Activated CD8-positive, alpha-beta memory T cell treated with anti-CD3 and anti-CD28 coated beads, Interleukin-2, amount 50 U/mL, for 1 hour (primary cell): ENCODE data around the gene LZTR1.
"Not testable (repeated sequence)": the region's sequence is repeated elsewhere in the genome, so short reads cannot be mapped to it uniquely, and the experiment has no call there.

Experiments
- DNase-seq: peaks from one replicate; pipeline ENCODE4 v3.0.0-alpha.2; 2020; ENCODE audit errors: extremely low read depth

Gene LZTR1

DNA sequence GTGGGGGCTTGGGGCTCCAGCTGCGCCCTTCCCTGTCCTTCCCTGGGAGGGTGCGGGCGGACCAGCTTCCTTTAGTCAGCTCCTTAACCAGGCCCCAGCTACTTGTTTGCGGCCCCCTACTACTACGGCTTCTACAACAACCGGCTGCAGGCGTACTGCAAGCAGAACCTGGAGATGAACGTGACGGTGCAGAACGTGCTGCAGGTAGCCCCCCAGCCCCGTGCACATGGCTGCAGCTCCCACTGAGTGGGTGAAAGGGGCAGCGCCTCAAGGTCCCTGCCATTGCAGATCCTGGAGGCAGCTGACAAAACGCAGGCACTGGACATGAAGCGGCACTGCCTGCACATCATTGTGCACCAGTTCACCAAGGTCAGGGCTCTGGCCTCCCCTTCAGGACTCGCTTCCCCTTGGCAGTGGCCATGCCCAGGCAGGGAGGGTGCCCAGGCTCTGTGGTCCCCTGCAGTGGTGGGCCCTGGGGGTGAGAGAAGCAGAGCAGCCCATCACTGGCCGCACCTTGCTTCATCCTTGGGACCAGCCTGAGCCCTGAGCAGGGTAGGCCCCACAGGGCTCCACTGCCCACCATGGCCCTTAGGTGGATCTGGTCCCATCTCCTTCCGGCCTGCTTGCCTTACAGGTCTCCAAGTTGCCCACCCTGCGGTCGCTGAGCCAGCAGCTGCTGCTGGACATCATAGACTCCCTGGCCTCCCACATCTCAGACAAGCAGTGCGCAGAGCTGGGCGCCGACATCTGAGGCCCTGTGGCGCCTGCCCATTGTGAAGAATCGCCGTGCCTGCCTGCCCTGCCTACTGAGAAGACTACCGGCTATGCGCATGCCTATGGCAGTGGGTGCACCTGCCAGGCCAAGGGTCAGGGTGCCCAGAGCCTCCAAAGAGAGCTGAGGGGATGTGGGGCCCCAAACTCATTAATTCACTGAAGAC, 14.8 kb downstream of the LZTR1 start:
- DNase-seq, result no peak

DNA sequence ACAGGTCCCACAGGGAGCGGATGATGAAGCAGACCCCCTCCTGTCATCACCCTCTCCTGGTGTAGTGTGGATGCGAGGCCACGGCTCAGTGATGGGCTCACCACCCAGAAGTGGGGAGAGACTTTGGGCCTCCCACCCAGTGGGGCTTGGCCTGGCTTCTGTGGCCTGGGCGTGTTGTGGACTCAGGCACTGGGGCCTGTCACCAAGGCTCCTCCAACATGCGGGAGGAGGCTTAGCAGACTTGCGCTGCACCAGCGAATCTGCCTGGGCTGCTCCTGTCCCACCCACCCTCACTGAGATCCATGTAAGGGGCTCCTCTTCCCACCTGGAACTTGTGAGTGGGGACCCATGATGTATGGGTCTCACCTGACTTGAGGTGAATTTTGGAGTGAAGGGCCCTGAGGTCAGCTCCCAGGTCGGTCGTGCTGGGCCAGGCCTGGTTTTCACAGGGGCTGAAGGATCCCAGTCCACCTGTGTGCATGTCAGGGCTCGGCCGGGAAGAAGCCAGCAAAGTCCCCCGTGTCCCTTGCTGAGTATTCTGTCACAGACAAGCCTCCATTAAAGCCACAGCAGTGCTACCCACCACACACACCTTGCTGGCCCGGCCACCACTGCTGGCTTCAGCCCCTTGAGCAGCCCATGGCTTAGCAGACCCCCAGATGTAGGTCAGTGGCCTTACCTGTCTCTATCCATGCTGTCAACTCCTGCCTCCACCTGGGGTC, 15.6 kb downstream of the LZTR1 start:
- no peak for DNase-seq

DNA sequence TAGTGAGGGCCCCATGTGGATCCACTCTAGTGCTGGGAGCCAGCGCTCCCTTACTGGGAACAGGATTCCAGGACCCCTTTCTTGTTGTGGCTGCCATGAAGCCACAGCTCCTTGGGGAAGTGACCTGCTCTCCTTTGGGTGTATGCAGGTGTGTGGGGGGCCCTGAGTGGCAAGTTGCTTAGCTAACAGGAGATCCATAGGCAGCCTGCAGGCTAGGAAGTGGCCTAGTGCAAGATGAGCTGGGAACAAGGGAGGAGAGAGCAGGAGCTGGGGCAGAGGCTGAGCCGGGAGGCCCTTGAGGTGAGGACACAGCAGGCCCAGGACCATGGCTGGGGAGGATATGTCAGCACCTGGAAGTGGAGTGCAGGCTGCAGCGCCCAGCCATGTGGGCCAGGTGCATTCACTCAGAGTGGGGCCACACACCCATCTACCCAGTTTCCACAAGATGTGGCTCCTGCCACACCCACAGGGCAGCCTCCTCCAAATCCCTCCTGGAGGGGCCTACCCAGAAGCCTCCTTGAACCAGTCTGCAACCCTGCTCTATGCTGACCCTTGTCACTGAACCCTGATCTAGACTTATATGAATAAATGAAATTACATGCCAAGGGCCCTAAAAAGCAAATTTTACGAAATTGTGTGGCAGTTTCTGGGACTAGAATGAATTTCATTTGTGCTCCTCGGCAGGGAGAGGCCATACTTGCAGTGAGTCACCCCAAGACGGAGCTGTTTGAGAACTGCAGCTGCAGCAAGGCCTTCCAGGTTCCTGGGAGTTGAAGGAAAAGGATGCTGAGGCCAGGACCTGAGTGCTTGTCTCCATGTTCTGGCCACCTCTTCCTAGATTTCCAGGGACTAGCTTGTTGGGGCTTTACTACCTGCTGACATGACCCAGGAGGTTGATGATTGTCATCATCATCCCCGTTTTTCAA, 16.6 kb downstream of the LZTR1 start:
- DNase-seq, result no peak

DNA sequence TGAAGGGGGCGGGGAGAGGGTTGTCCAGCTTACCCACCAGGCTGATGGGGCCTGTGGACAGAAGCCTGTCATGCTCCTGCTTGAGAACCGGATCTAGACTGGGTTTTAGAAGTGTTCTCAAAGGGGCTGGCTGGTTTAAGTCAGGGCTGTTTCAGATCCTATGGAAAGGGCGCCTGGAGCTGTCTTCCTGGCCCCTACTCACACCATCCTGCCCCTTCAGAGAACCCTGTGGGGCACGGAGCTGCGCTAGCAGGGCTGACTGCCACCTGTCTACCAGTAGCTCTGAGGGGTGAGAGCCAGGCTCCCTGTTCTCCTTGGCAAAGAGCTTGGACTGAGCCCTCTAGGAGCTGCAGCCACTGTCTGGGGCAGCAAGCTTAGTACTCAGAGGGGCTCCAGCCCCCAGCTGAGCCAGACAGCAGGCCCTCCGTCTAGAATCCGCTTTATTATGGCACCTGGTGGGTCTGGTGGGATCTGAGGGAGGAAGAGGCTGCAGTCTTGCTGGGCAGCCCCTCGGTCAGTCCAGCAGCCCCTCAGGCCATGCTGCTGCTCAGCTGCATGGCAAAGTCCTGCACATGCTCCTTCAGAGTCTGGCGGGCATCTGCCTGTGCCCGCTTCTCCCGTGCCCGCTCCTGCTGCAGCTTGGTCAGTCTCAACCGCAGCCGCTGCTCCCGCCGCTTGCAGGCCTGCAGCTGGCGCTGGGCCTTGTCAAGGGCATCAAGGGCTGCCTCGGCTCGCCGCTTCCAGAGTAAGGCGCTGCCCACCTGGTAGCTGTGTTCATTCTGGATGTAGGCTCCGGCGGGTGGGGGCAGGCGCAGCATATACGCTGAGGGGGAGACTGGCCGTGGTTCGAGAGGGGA, 17.5 kb downstream of the LZTR1 start:
- no peak for DNase-seq

DNA sequence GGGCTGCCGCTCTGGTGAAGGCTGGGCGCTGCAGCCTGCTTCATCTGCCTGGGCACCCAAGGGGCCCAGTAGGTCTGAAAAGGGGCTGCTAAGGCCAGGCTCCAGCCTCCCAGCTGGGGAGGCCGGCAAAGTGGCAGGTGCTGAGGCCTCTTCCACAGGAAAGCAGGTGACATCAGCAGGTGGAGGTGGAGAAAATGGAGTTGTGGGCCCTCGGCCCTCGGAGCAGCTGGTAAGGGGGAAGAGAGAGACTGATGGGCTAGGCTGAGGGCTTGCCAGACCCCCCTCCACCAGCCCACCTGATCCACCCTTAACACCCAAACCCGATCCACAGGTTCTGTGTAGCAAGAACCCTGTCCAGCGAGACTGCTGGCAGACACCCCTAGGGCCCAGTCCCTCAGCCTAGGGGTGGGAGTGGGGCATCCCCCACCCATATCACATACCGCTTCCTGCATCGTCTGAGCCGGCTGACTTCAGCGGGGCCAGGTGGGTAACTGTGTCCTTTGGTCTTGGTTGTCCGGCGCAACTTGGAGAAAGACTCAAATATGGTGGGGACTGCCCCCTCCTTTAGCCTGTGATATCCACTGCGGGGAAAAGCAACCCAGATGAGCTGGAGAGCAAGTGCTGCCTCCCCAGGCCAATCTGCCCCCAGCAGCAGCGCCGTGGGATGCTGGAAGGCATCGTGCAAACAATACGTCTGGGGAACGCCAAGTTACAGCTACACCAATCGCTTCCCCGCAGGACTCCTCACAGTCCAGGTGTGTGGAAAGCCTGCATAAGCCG, 18.3 kb downstream of the LZTR1 start:
- no peak for DNase-seq

DNA sequence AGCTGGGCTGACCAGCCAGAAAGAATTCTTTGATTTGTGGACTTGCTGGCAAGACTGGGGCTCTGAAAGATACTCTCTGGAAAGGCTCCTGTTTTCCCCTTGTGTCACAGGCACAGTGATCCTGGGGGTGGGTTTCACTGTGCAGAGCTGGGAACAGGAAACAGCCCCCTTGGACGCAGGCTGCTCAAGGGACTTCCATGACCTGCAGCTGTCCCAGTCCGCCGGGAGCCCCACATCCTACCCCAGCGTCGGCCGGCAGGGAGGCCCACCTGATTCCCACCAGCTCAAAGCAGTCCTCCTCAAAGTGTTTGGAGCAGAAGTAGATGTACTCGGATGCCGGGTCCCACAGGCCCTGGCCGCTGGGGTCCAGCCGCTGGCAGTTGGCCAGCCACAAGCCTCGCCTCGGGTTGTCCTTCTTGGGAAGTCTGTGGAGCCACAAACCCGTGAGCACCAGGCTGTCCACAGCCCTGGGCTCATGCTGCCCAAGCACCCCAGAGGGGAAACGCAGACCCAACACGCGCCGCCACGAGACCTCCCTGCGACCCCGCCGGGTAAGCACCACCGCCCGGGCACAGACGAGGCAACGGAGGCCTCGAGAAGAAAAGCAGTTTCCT, 19.0 kb downstream of the LZTR1 start:
- DNase-seq, result no peak

DNA sequence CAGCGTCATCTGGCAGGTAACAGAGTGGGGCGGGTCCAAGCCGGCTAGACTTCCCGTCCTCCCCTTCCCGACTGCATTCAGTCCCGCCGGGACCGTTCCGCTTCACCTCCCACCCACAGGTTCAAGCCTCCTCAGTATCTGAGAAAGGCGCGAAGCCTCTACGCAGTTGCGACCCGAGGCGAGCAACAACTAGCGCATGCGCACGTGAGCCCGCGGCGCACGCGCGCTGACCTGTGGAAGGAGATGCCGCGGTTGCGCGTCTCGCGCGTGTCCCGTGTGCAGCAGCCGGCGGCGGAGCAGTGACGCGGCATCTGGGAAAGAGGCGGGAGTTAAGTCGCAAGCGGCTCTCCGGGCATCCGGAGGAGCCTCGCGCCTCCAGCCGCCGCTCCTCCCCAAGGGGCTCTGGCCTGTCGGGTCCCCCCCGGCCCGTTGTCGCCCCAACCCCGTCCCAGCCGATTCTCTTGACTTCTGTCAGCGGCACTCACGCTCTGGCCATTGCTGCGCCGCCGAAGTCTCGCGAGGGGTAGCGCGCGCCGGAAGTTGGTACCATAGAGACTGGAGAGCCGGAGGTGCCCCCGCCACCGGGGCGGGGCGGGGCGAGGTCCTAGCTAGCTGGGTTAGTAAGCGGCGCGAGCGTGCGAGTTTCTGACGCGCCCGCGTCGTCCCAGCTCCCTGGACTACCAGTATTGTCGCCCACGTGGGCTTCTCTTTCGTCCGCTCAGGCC, 19.7 kb downstream of the LZTR1 start, which contains the start of gene THAP7:
TSS of gene THAP7 (minus strand) at position 518 of the 725 bp plus-strand sequence. CDS start at position 311, 207 bp downstream.
- peak; percentile 88 for DNase-seq

DNA sequence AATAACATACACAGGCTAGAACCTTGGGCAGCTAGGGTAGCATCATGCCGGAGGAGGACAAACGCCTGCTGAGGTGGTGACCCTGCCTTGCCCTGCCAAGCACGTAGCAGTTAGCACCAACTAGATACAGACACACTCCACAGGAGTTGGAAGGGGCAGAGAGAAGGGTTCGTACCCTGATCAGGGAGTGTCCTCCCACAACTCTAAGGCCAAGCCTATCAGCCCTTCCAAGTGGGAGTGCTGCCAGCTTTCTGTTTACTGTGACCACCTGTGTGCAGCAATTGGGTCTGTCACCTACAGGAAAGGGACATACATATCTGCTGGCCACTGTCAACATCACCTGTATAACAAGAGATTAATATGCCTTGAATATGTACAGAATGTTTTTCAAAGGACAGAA, 21.7 kb downstream of the LZTR1 start:
- DNase-seq, result no peak

DNA sequence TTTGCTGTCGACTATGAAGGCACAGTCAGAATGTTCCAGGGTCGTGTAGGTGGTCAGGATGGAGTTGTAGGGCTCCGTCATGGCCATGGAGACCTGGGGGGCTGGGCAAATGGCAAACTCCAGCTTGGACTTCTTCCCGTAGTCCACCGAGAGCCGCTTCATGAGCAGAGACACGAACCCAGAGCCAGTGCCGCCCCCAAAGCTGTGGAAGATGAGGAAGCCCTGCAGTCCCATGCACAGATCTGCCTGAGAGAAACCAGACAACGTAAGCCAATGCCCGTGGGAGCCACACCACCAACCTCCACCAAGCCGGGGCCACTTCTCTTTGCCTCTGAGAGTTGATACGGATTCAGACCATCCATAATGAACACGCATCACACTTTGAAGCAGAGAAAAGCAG, 27.1 kb downstream of the LZTR1 start:
- not testable (repeated sequence) for DNase-seq

DNA sequence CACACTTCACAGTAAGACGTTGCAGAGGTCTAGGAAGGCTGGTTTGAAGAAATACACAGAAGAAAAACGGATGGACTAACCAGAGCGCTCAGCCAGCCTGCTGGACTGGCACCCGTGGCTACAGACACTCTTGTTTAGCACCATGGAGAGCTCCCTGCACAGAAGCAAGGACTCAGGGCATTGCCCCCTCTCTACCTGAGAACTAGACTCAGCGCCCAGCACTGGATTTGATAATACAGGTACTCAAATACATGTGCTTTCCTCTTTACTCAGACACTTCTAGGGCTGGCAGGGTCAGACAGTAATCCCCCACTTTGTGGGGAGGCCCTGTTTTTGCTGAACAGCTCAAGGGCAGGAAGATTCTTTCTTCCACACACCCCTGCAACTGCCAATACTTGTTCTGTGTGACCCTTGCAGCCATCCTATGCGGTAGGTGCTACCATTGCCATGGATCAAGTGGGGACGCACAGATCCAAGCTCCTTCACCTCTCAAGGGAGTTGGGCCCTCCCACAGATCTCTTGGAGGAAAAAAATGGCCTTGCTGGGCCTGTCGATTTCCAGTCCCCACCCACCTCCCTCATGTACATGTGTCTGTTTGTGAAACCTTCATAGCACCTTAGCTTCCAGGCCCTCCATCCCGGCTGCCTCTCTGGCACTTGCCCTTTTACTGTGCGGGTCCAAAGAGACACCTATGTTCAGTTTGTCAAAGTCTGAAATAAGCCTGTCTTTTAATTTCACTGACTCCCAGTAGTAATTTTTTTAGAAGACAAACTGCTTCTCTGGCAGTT, 27.7 kb downstream of the LZTR1 start:
- DNase-seq, result no peak

DNA sequence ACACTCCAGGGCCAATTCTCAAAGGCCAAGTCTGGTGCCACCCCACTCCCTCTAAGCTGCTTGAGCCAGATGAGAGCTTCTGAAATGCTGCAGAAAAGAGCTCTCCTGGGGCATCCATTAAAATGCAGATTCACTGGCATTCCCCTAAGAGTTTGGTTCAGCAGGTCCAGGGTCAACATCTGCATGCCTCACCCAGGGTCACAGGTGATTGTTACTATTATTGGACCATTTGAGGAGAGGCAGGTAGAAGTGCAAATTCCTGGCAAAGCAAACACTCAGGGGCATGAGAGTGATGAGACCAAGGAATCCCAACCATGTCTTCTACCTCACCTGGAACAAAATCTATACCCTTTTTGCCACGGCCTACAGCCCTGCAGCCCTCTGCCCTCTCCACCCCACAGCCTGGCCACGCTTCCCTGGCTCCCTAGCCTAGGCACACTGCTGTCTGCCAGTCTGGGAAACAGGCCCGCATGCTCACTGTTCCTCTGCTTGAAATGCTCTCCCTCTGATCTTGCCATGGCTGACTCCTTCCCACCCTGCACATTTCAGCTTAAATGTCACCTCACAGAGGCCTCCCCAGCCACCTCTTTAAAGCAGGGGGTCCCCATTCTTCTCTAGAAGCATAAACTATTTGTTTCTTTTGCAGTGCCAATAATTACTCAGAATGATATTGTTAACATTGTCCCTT, 28.5 kb downstream of the LZTR1 start:
- DNase-seq, result no peak

DNA sequence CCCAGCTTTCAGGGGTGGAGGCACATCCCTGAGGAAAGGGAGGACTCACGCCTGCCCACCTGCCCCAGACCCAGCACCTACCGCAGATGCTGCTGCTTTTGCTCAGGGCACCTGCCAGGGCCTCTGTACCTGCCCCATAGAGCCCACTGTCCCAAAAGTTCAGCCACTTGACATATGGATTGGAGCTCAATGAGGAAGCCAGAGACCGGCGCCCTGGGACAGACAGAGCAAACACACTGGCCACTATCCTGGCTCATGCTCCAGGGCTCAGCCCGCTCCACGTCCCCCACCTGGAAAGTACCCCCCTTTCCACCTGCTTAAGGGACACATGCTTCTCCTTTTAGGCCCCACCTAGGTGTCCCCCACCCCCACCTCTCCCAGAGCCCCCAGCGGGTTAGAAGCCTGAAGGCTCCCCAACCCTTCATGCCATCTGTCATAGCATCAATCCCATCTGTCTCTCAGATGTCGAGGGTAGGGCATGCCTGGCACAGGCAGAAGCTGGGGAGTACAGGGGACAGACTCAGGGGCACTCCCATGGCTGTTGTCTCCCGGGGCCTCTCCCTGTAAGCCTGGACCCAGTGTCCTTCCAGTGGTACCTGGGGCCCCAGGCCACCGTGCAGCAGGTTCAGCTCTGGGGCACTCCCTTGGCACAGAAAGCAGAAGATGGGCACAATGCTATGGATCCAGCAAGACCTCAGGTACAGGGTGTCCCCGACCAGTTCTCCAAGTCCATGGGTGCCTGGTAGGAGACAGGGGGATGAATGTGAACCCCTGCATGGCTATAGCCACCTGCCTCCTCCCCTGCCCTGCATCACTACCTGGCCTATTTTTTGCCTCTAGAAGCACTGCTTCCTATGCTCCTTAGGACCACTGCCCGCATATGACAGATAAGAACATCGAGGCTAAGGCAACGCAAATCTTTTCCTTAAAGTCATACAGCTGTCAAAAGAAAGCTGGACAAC, 30.6 kb downstream of the LZTR1 start:
- DNase-seq, result no peak

DNA sequence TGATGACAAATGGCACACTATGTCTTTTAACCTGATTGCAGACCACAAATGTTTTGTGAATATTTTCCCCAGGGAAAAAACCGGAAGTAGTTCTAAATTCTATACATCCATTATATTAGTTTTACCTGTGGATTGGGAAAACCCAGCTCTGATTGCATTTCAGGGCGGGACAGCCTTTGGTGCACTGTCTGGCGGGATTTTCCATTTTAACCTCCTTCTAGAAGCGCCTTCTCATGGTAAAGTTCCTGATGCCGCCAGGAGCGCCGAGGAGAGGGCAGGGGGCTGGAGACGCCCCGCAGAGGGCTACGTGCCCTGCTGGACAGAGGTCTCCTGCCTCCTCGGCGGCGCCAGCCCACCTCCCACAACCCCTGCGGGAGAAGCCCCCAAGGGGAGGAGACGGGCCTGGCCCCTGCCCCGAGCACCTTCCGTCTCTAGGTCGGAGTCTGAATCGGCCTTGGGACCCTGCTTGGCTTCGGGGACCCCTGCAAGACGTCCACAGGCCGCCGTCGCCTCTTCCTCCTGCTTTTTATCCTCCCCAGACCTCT, 31.6 kb downstream of the LZTR1 start:
- DNase-seq, result no peak

DNA sequence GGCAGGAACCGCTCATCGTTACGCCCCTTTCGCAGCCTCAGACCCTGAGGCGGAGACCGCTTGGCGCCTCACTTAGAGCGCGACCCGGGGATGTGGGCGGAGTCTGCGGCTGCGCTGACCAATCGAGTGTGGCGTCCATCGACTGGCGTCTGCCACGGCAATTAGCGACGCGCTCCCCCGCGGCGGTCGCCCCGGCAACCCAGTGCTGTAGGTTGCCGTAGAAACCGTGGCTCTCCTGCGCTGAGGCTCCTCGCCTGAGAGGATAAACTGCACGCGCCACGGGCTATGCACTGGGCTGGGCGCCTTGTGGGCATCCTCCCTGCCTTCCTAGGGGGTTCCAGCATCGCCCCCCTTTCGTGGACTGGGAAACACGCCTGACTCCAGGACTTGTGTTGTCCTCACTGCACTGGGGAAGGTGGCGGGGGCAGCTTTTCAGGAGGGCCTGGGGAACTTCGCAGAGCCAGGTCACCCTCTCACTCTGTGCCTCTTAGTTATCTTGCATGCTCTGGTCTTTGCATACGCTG, 32.2 kb downstream of the LZTR1 start:
- DNase-seq, result peak; percentile 66

DNA sequence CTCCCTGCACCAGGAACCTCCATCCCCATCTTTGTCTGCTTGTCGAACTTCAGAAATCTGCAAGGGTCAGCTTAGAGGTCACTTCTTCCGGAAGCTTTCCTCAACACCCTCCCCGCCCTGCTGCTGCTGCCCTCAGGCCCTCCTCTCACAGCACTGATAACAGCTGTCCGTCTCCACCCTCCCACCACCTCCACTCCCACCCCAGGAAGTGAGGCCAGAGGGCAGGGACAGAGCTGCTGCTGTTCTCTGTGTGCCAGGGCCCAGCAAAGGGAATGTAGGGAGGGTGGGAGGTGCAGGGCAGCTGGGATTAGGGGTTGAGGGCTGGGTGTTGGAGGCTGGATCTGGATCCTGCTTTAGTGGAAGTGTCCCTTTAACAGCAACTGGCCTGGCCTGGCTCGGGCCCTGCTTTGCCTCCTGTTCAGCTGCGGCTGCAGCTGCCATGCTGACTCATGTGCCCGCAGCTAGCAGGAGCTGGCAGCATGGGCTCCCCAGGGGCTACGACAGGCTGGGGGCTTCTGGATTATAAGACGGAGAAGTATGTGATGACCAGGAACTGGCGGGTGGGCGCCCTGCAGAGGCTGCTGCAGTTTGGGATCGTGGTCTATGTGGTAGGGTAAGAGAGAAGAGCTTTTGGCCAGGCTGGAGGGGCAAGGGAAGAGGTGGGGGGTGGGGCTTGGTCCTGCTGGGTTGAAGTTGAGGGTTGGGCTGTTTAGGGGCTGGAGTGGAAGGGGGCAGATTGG, 32.8 kb downstream of the LZTR1 start, which contains the start of gene P2RX6:
TSS of gene P2RX6 (plus strand) at position 440 of the 740 bp plus-strand sequence. CDS start at position 450, 10 bp downstream.
- DNase-seq, result no peak
